Fibroblast of the aortic adventitia (primary cell): ENCODE measurements around the gene CDH24. TPM values are rescaled to one million over a fixed set of nuclear protein-coding genes. Genes with fewer than 3 reads are reported as not detected.

Source experiments
- DNase-seq: peaks from one replicate; pipeline ENCODE4 v3.0.0-alpha.2; 2010; ENCODE audit warnings: low read depth
- H3K4me3 ChIP-seq: 2 replicates; pipeline ENCODE4 v1.5.1; 2011; ENCODE audit warnings: low read depth, mild to moderate bottlenecking, control low read depth, low read length, moderate library complexity
- CTCF ChIP-seq: IDR thresholded peaks from 2 replicates; pipeline ENCODE4 v1.5.1; 2011; ENCODE audit warnings: mild to moderate bottlenecking, low read length, control low read depth, inconsistent platforms; ENCODE audit not compliant: insufficient read depth
- total RNA-seq: library from RNA; depleted of rRNA; stranded (reverse); fragments of >200 nt; gene quantifications from 2 replicates; pipeline ENCODE4 v1.2.3, GENCODE V29; 2012; ENCODE audit warnings: low replicate concordance

The CDH24 gene
- total RNA-seq, 1 donor: 3.7 TPM

DNA sequence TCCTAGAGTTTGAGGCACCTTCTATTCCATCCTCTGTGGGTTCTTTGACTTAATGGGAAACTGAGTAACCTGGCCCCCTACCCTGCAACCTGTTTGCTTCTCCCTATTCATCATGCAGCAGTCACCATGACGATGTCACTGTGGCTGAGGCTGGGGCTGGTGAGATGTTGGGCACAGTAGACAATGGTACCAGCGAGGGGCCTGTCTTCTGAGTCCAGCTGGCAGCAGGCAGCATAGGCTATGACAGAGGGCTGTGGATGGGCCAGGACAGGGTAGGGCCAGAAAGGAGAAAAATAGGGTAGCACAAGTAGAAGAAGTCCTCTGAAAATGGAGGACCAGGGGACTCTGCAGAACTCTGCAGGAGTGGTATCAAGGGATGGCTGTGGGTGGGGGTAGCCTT is 45.5 kb upstream of the CDH24 start:
- no peak overlapping the region for H3K4me3 ChIP-seq
- TF ChIP-seq CTCF: no peak
- DNase-seq: no peak

DNA sequence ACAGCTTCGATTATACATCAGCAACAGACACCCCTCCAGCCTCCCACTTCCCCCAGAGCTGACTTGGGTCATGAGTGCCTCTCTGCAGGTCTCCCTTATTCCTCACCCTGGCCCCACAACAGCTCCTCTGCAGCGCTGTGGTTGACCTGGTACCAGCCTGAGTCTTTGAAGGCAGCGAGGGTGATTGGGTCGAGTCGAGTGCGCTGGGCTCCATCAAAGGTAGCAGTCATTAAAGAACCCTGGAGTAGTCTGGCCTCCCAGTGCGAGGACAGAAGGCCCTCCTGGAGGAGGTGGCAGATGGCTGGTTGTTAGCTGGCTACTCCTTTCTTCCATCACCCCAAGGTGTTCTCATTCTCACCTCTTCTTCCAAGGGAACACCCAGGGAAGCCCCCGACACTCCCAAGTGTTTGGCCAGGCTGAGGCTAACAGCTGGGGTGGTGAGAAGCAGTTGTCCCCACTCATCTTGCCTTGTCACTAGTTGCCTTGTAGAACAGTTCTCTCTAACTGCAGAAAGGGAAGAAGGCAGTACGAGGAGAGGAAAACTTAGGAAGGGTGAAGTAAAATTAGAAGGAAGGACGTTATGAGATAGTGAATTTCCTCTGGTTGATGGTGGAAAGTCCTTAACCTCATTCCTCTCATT is 44.8 kb upstream of the CDH24 start:
- no peak overlapping the region for H3K4me3 ChIP-seq
- DNase-seq: no peak
- TF ChIP-seq CTCF: no peak

GRCh38 chr14:23101213-23101970 is 44.1 kb upstream of the CDH24 start:
- no peak for DNase-seq
- H3K4me3 ChIP-seq: no peak overlapping the region
- no peak for TF ChIP-seq CTCF

GRCh38 chr14:23099212-23099861 is 42.0 kb upstream of the CDH24 start:
- TF ChIP-seq CTCF: peak; percentile 29
- no peak for DNase-seq
- H3K4me3 ChIP-seq: no peak overlapping the region

DNA sequence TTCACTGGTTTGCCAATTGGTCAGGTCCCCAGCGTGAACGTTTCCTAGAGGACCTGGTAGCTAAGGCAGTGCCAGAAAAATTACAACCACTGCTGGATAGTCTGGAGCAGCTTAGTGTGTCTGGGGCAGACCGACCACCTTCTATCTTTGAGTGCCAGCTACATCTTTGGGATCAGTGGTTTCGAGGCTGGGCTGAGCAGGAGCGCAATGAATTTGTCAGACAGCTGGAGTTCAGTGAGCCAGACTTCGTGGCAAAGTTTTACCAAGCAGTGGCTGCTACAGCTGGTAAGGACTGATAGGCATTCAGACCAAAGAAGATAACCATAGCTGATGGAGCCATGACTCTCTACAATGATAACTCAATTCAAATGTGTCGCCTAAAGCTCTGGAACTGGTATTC is 40.5 kb upstream of the CDH24 start:
- H3K4me3 ChIP-seq: no peak overlapping the region
- TF ChIP-seq CTCF: no peak
- DNase-seq: no peak

GRCh38 chr14:23095196-23096108 is 38.1 kb upstream of the CDH24 start, which contains the start of gene C14orf119:
Gene C14orf119, plus strand, starts transcription at chr14:23095505. Its CDS starts 2,154 bp downstream, at chr14:23097659.
- peak within 1 kb of the TSS; percentile 99 for H3K4me3 ChIP-seq
- TF ChIP-seq CTCF: no peak
- DNase-seq: peak; percentile 100
